GM19467 (cell line): ENCODE data around the gene TNNC1.

ENCODE experiments used
- ATAC-seq: cut with Tn5 transposase; IDR thresholded peaks from one replicate; pipeline ENCODE4 v1.9.1; 2021; ENCODE audit warnings: mild to moderate bottlenecking, moderate library complexity; ENCODE audit not compliant: unreplicated experiment

TNNC1 gene

GRCh38 chr3:52432225-52432624, 21.6 kb downstream of the TNNC1 start:
- no peak for ATAC-seq

DNA sequence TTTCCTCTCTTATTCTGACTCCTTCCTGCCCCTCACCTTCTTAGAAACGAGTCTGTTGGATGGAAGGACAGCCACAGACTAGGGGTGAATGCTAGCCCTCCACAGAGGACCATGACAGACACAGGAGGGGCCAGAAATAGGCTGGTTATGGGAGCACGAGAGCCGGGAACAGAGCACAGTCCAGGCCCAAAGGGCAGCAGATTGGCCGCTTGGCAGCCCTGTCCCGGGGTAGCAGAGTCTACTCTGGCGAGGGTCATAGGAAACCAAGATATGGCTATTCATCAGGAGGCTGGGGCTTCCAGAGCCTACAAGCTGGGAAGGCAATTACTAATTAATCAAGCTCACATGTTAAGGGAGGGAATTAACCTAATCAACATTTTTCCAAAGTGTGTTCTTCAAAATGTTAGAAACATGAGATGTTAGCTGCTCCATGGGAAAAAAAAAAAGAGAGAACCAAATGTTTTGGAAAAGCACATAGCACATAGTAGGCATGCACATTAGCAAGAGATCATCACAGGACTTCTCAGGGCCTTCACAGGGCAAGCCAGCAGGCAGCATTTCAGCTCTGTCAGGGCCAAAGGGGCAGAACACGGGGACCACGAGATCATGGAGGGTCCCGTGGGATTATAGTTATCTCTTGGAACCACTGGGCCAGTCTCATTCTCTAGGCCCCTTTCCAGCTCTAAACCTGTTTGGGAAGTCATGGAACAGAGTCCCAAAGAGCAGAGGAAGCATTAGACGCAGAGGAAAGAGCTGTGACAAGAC, 22.2 kb downstream of the TNNC1 start:
- ATAC-seq: no peak

GRCh38 chr3:52430416-52430810, 23.4 kb downstream of the TNNC1 start:
- ATAC-seq: no peak

- ATAC-seq: no peak
These were observed 23.9 kb downstream of the TNNC1 start for GRCh38 chr3:52429779-52430415.

- ATAC-seq: no peak
These were observed 24.8 kb downstream of the TNNC1 start for GRCh38 chr3:52429031-52429430.

DNA sequence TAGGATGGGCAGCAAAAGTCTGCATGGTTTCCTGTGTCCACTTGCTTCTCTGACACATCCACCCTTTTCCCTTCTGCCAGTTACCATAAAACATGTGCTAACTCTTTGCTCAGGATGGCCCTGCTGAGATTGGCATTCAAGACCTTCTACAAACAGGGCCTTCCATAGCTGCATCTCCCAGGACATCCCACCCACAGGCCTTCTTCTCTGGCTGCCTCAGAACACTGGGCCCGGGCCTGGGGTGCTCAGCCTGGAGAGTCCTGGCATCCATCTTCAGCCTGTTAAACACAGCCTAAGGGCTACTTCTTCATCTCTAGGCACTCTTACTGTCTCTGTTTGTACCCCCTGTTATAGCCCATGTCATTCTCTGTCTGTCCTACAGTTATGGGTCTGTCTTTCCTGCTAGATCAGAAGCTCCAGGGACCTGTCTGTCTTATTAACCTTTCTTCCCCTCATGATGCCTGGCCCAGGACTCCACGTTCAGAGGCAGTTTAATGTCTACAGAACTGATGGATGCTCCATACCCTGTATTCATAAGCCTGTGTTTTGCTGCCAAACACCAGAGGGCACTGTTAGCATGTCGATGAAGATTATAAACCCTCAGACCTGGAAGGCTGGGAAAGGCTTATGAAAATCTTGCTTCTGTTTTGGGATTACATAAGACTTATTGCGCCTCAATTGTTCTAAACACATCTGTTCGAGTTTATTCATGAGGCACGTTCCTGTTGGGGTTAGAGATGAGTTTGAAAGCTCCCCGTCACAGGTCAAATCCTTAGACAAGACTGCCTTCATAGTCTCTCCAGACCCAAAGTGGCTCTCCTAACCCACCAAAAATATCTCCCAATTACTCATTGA, 25.5 kb downstream of the TNNC1 start:
- ATAC-seq: no peak

- no peak for ATAC-seq
These were observed 30.7 kb downstream of the TNNC1 start for GRCh38 chr3:52423173-52423572.

GRCh38 chr3:52422669-52423068, 31.2 kb downstream of the TNNC1 start:
- ATAC-seq: no peak

- no peak for ATAC-seq
These were observed 33.5 kb downstream of the TNNC1 start for GRCh38 chr3:52420388-52420787.

DNA sequence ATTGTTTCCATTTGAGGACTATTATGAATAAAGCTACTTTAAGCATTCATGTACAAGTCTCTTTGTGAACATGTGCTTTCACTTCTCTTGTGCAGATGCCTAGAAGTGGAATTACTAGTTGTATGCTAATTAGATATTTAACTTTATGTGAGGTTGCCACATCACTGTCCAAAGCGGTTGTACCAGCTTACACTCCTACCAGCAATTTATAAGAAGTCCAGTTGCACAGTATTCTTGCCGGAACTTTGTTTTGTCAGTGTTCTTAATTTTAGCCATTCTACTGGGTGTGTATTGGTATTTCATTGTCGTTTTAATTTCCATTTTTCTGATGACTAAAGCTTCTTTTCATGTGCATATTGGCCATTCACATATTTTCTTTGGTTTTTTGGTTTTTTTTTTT, 38.0 kb downstream of the TNNC1 start:
- ATAC-seq: no peak

- no peak for ATAC-seq
These were observed 45.4 kb downstream of the TNNC1 start for GRCh38 chr3:52408466-52408865.

DNA sequence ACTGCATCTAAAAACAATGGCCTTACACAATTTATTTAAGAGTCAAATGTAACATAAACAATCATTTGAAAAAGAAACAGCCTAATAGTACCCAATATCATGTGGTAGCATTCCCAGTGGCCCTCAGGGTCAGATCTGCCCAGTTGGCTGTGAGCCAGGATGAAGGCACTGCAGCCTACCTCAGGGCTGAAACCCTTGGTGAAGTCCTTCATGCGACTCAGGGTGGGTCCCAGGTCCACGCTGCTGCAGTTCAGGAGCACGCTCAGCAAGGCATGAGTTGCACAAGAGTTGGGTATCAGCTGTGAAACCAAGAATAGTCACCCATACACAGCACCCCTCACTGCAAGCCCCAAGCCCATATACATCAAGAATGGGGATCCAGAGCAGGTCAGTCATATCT, 46.1 kb downstream of the TNNC1 start:
- ATAC-seq: no peak

DNA sequence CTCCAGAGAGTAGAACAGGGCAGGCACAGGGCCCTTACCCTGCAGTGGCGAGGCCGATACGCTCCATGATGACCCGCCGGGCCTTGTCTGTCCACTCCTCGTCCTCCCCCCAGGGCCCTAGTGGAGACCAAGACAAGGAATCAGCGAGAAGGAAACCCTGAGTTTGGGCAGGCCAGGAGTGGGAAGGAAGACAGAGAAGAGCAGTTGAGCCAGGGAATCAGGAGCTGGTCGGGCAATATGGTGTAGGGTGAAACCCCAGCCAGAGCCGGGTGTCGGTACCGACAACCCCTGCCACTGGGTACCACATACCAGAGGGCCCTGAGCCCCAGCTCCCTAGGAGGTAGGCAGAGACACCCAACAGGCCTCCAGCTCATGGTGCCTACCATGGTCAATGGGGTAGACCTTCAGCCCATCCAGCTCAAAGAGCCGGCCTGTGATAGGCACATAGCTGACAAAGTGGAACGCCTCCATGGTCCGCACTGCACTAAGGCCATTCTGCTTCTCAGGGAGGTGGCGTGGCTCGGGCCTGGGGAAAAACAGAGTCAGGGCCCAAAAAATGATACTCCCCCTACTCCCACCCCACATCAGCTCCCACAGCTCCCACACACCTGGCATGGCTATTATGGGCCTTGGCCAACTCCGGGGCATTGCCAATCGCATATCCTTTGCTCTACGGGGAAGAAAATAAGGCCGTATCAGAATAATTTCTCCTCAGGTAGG, 46.9 kb downstream of the TNNC1 start:
- no peak for ATAC-seq

- ATAC-seq: no peak
These were observed 47.6 kb downstream of the TNNC1 start for GRCh38 chr3:52406231-52406661.

DNA sequence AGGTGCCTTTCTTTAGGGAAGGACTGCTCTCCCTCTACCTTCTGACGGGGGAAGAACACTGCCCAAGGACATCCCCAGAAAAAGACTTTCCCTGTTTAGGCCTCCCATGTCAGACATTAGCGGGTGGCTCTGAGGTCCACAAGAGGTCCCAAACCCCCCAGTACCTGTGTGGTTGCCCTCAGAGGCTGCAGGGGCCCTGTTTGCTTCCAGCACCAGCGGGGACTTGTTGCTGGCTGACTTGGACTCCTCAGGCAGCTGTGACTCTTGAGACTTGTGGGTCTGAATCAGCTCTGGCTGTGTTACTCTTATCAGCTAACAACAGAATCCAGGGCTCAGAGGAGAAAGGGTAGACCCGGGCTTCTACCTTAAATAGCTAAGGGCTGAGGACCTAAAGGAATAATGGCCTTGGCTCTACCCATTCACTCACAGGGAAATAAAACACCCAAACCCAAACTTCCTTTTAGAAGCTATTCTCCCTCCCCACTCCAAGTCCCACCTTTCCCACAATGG, 48.2 kb downstream of the TNNC1 start:
- ATAC-seq: no peak

DNA sequence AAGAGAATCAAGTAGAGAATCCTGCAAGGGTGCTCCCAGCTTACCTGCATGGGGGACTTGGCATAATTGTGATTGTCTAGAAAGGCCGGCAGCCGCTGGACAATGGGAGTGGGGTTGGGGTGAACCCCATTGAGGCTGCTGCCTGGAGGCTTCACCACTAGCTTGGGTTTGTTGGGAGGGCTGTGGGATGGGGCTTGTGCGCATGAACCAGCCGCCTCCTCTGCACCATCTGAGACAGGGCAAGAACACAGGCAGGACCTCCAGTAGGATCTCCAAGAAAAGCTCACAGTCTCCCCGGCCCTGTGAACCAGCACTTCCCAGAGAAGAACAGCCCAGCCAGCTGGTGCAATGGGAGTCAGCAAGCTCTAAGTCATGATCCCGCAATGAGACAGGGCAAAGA, 48.8 kb downstream of the TNNC1 start:
- no peak for ATAC-seq

- no peak for ATAC-seq
These were observed 49.5 kb downstream of the TNNC1 start for GRCh38 chr3:52404391-52404790.

DNA sequence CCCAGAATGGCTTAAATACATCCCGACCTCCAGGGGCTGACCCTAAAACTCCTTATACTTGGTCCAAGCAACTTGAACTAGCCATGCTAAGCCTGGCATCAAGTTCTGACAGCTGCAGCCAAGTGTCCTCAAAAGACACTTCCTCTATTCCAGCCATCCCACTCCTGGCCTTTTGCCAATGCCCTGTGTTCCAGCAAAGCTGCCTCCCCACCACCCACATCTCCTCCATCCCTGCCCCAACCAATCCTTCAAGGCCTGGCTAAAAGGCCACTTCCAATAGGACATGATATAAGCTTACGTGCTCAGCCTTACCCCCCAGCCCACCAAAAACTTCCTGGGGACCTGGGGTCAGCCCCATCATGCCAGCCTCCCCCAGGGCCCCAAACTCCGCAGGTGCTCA, 49.9 kb downstream of the TNNC1 start:
- ATAC-seq: no peak

- no peak for ATAC-seq
These were observed 50.5 kb downstream of the TNNC1 start for GRCh38 chr3:52403271-52403841.

GRCh38 chr3:52402706-52403270, 51.1 kb downstream of the TNNC1 start:
- ATAC-seq: no peak
